Fibroblast of mammary gland (primary cell): ENCODE results near the gene RARA.

Experiments
- DNase-seq: peaks from one replicate; pipeline ENCODE4 v3.0.0-alpha.2; 2010; ENCODE audit warnings: low read depth
- H3K4me3 ChIP-seq: 2 replicates; pipeline ENCODE4 v1.5.1; 2011; ENCODE audit warnings: low read depth, mild to moderate bottlenecking, low read length, moderate library complexity; ENCODE audit not compliant: control insufficient read depth
- CTCF ChIP-seq: conservative IDR thresholded peaks from 2 replicates; pipeline ENCODE4 v1.5.1; 2011; ENCODE audit warnings: low read depth, low read length, inconsistent platforms; ENCODE audit not compliant: control insufficient read depth, insufficient read depth

The RARA gene

DNA sequence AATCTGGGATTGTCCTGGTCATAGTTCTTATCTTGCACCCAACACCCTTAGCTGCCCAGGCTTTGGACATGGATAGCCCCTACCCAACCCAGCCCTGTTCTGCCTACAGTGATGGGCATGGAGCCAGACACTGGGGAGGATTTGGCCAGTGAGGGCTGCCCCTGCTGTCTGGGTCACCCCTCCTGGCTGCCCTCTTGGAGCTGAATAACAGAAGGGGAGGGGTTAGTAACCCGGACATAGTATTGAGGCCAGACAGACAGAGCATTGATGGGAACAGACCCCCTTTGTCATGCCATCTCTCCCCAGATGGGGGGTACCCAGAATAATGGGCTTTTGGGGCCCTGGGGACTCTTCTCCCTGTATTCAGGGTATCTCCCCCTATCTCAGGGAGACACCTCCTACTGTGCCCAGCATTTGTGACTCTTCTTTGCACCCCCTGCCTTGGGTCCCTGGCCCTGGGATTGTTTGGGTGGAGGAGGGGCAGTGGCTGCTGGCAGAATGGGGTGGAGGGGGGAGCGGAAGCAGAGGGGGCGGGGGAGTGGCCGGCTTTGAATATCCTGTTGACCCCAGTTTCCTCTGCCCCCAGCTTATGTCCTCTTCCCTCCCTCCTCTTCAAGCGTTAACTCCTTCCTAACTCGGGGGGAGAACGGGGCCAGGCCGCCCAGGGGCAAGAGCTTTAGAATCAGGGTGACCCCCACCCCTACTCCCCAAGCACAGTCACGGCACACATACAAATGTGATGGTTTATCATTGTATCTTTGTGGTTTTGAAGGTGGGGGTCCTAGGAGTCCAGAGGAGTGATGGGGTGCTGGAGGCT lies 38.5 kb downstream of the RARA start:
- H3K4me3 ChIP-seq = no peak overlapping the region
- DNase-seq = no peak
- no peak for TF ChIP-seq CTCF

- no peak for TF ChIP-seq CTCF
Measured at GRCh38 chr17:40348136-40348504, 39.1 kb downstream of the RARA start.

DNA sequence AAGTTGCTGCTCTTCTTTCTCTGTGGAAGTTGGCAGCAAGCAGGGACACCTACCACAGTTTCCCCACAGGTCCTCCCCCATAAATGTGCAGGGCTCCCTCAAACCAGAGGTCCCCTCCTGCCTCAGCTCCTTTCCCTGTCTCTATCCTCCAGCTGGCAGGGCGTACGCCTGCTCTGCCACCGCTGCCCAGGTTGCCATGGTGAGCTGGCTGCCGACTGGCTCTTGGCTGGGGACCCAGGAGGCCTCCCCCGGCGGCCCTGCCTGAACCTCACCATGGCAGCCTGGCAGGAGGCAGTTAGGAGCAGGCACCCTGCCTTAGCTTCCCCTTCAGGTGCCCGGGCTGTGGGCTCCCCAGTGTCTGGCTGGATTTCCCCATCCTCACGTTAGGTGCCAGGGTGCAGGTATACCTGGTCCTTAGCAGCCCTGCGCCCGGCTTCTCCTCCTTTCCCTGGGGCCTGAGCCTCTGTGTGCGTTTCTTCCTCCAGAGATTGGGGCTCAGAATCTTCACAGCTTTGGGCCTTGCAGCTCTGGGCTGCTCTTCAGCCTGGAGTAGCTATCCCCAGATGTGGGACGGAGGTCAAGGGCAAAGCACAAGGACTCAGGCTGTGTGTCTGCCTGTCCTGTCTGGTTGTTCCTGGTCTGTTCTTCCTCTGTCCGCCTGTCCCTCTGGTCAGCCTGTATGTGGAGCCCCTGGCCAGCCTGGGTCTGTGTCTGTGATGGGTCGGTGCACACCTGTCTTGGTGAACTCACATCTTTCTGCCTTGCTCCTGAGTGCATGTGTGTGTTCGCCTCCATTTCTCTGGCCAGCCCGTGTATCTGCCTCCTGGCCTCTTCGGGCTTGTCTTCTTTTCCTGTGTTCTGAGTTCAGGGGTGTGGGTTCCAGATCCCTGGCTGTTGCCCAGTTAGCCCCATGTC lies 39.8 kb downstream of the RARA start:
- no peak for TF ChIP-seq CTCF
- no peak overlapping the region for H3K4me3 ChIP-seq
- no peak for DNase-seq

More at GRCh38 chr17:40348136-40348504, 39.1 kb downstream of the RARA start:
- no peak overlapping the region for H3K4me3 ChIP-seq
- DNase-seq = no peak

DNA sequence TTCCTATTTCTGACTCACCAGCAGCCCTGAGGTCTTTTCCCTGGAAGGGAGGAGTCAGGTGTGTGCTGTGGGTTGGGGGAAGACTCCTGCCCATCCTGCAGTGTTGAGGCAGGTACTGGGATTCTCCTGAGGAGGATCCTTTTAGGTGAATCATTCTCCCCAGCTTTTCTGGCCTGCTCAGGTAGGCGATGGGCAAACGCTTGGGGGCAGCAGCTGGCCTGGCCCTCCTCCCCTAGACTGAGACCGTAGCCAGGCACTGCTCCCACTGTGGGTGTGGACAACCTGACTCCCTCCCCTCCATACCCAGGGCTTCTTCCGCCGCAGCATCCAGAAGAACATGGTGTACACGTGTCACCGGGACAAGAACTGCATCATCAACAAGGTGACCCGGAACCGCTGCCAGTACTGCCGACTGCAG lies 40.5 kb downstream of the RARA start:
- H3K4me3 ChIP-seq = no peak overlapping the region
- DNase-seq = peak; percentile 43
- no peak for TF ChIP-seq CTCF

DNA sequence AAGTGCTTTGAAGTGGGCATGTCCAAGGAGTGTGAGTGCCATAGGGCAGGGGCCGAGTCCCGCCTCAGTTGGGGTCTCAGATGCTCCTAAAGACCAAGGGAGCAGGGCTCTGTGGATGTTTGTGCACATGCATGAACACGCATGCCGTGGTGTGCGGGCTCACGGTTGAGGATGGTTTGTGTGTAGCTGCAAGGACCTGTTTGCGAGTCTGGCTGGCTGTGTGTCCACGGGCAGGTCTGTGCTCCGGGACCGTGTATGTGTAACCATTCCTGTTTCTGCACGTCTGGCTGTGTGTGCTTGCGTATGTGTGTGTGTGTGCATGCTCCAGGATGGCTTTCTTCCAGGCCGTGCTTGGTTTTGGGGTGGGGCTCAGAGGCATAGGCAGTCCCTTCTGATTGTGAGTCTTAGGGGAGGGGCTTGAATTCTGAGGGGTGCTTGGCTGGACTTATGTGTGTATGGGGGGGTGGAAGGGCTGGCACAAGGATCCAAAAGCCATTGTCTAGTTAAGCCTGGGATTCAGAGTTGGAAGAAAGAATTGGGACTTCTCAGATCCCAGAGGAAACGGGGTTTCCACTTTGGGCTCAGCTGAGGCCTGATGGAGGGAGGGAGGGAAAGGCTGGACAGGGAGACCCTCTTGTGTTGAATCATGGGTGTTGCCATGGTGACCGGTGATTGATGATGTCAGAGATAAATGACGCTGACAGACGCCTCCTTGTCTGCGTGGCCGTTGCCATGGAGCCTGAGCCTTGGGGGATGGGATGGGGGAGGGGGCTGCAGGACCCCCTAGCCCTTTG lies 41.1 kb downstream of the RARA start:
- TF ChIP-seq CTCF = no peak
- H3K4me3 ChIP-seq = no peak overlapping the region
- DNase-seq = peak; percentile 49

GRCh38 chr17:40350689-40351358 lies 41.8 kb downstream of the RARA start:
- no peak overlapping the region for H3K4me3 ChIP-seq
- DNase-seq = no peak
- TF ChIP-seq CTCF = no peak
